Smooth muscle cell (in vitro differentiated cells): ENCODE data around the gene KERA. TPM values are rescaled to one million over a fixed set of nuclear protein-coding genes. Genes with fewer than 3 reads are reported as not detected.

Source experiments
- DNase-seq: peaks from one replicate; lab custom pipeline; 2025; ENCODE audit not compliant: unreplicated experiment; lab: John Stamatoyannopoulos, UW
- H2AFZ ChIP-seq: fragments of 200-600 bp; sonication (generic); 2 replicates; pipeline ENCODE4 v1.6.0; 2016; ENCODE audit warnings: antibody characterized with exemption, low read depth, mild to moderate bottlenecking
- H3F3A ChIP-seq: fragments of 200-600 bp; sonication (generic); 2 replicates; pipeline ENCODE4 v1.6.0; 2017; ENCODE audit warnings: antibody characterized with exemption, low read depth
- H3K27ac ChIP-seq: fragments of 200-600 bp; sonication (generic); 2 replicates; pipeline ENCODE4 v1.5.1; 2016; ENCODE audit warnings: low read depth, mild to moderate bottlenecking
- H3K27me3 ChIP-seq: fragments of 200-600 bp; sonication (generic); 2 replicates; pipeline ENCODE4 v1.6.1; 2016; ENCODE audit warnings: low read depth, mild to moderate bottlenecking
- H3K36me3 ChIP-seq: fragments of 200-600 bp; sonication (generic); 2 replicates; pipeline ENCODE4 v1.5.1; 2016; ENCODE audit warnings: low read depth
- H3K4me1 ChIP-seq: fragments of 200-600 bp; sonication (generic); 2 replicates; pipeline ENCODE4 v1.5.1; 2016; ENCODE audit warnings: low read depth
- H3K4me2 ChIP-seq: fragments of 200-600 bp; sonication (generic); 2 replicates; pipeline ENCODE4 v1.6.0; 2016; ENCODE audit warnings: mild to moderate bottlenecking
- H3K4me3 ChIP-seq: fragments of 200-600 bp; sonication (generic); 2 replicates; pipeline ENCODE4 v1.5.1; 2016; ENCODE audit warnings: mild to moderate bottlenecking
- H3K79me2 ChIP-seq: fragments of 200-600 bp; sonication (generic); 2 replicates; pipeline ENCODE4 v1.6.0; 2016; ENCODE audit warnings: low read depth, mild to moderate bottlenecking
- H3K9ac ChIP-seq: fragments of 200-600 bp; sonication (generic); 2 replicates; pipeline ENCODE4 v1.6.0; 2016; ENCODE audit warnings: low read depth
- H3K9me3 ChIP-seq: fragments of 200-600 bp; sonication (generic); replicated peaks from 2 replicates; pipeline ENCODE4 v1.5.1; 2016; ENCODE audit warnings: low read depth
- H4K20me1 ChIP-seq: fragments of 200-600 bp; sonication (generic); 2 replicates; pipeline ENCODE4 v1.6.0; 2016; ENCODE audit warnings: low read depth
- WGBS: methylation state at CpG from one replicate; pipeline ENCODE4 v1.1.7; 2016; ENCODE audit warnings: low lambda C conversion rate; 5-methylcytosine and 5-hydroxymethylcytosine counted together
- polyA plus RNA-seq: library from polyadenylated mRNA; unstranded; fragments of >200 nt; fragmentation: Nextera tagmentation; extraction: Ambion mirVana; gene quantifications from 2 replicates; pipeline ENCODE4 v1.2.1, GENCODE V29; 2016
- total RNA-seq: library from RNA; depleted of rRNA; stranded (reverse); fragments of >200 nt; gene quantifications from 2 replicates; pipeline ENCODE4 v1.2.3, GENCODE V29; 2014
- TF ChIP-seq, protein P1 (sequence below): fragments of 200-600 bp; sonication (generic); IDR thresholded peaks from 2 replicates; pipeline ENCODE4 v1.5.1; 2017; ENCODE audit warnings: borderline replicate concordance, mild to moderate bottlenecking, antibody characterized with exemption; ENCODE audit not compliant: insufficient read depth, poor library complexity, severe bottlenecking

The KERA gene
- total and polyA plus RNA-seq, 2 experiments from 2014 or later: not detected

DNA sequence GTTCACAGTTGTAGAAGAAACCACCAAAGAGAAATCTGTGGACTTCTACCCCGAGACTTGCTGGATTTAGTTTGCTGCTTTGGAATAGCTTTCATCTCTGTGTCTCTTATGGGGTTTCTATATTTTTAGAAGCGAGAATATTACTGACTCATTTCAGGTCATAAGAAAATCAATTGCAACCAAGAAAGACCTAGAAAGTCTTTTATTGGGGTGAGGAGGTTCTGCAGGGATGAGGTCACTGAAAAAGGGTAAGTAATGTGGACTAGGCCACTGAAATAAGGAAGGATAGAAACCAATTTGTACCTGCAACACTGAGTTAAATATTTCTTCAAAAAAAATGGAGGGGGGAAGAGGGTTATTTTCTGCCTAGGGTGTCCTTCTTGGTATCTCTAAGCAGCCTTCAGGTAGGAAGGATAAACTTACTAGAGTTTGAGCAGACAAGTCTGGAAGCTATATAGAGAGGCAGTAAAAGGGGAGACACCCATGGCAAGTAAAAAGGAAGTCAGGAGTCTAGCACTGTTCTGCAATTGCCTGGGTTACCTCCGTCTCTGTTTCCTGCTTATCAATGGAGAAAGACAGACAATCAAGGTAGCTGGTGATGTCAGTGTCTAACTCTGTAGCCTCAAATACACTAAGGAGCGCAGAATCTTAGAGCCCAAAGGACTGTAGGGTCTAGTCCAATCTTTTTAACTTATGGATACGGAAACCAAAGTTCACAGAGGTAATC, 19.6 kb upstream of the KERA start:
- H3K4me1 ChIP-seq: no peaks in the 10 kb centered on the region
- H3K36me3 ChIP-seq: no peaks in the 10 kb centered on the region
- DNase-seq: no peak
- H3K9ac ChIP-seq: no peak overlapping the region
- TF ChIP-seq, protein P1, sequence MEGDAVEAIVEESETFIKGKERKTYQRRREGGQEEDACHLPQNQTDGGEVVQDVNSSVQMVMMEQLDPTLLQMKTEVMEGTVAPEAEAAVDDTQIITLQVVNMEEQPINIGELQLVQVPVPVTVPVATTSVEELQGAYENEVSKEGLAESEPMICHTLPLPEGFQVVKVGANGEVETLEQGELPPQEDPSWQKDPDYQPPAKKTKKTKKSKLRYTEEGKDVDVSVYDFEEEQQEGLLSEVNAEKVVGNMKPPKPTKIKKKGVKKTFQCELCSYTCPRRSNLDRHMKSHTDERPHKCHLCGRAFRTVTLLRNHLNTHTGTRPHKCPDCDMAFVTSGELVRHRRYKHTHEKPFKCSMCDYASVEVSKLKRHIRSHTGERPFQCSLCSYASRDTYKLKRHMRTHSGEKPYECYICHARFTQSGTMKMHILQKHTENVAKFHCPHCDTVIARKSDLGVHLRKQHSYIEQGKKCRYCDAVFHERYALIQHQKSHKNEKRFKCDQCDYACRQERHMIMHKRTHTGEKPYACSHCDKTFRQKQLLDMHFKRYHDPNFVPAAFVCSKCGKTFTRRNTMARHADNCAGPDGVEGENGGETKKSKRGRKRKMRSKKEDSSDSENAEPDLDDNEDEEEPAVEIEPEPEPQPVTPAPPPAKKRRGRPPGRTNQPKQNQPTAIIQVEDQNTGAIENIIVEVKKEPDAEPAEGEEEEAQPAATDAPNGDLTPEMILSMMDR: no peak
- 88% methylated on average over 5 of the region's 5 CpGs for WGBS
- H3K4me3 ChIP-seq: no peak overlapping the region
- no peak overlapping the region for H3K4me2 ChIP-seq
- H2AFZ ChIP-seq: peak overlapping the region; percentile 15
- H4K20me1 ChIP-seq: no peaks in the 10 kb centered on the region
- H3K79me2 ChIP-seq: no peaks in the 10 kb centered on the region
- H3K27me3 ChIP-seq: no peaks in the 10 kb centered on the region
- no peaks in the 10 kb centered on the region for H3K9me3 ChIP-seq
- H3K27ac ChIP-seq: no peak overlapping the region
- H3F3A ChIP-seq: no peaks in the 10 kb centered on the region

DNA sequence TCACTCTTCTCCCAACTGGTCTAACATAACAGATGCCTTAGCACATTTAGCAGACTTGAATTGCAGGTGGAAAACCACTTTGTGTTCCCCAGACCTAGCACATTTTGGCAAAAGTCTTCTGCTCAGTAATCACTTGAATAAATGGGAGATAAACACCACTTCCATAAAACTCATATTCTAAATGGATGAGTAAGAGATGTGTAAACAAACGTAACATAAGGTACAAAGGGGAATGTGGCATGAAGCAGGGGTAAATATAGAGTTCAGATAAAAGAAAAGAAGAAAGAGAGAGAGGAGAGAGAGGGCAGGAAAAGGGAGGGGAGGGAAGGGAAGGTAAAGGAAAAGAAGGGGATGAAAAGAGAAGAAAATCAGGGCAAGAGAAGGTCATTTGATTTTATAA, 17.0 kb upstream of the KERA start:
- H3K4me2 ChIP-seq: no peak overlapping the region
- TF ChIP-seq, protein P1: no peak
- no peak overlapping the region for H3K4me3 ChIP-seq
- no peaks in the 10 kb centered on the region for H3K9me3 ChIP-seq
- H3K36me3 ChIP-seq: no peaks in the 10 kb centered on the region
- no peaks in the 10 kb centered on the region for H4K20me1 ChIP-seq
- H3K79me2 ChIP-seq: no peaks in the 10 kb centered on the region
- WGBS: 90% methylated on average over 1 of the region's 1 CpG
- H3K9ac ChIP-seq: no peak overlapping the region
- H3K27me3 ChIP-seq: no peaks in the 10 kb centered on the region
- no peaks in the 10 kb centered on the region for H3K4me1 ChIP-seq
- H3F3A ChIP-seq: no peaks in the 10 kb centered on the region
- H3K27ac ChIP-seq: no peak overlapping the region
- no peak overlapping the region for H2AFZ ChIP-seq
- DNase-seq: no peak

DNA sequence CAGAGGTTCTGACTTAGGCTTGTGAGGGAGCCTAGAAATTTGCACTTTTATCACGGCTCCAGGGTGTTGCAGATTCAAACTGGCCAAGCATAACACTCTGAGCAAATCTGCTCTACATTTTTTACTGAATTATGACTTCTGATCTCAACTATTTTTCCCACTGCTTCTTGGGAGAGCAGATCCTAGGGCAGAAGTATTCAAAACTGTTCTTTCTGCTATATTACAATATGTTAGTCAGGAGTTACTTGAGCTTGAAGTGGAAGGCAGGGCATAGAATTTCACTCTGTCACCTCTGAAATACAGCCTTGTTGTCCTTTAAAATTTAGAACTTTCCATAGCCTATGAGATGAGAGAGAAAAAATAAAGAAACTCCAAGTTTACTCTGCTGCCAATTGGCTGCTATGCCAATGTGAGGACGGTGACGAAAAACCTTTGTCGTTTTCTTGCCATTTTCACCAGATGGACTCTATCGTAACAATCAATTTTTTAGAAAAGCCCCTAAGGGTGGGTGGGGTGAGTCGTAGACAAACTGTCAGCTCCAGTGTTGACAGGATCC, 16.4 kb upstream of the KERA start:
- no peak overlapping the region for H3K9ac ChIP-seq
- H4K20me1 ChIP-seq: no peaks in the 10 kb centered on the region
- no peak overlapping the region for H3K27ac ChIP-seq
- no peak overlapping the region for H3K4me3 ChIP-seq
- no peaks in the 10 kb centered on the region for H3K79me2 ChIP-seq
- H3K4me2 ChIP-seq: no peak overlapping the region
- no peaks in the 10 kb centered on the region for H3K9me3 ChIP-seq
- H3F3A ChIP-seq: no peaks in the 10 kb centered on the region
- peak overlapping the region; percentile 2 for H2AFZ ChIP-seq
- no peak for DNase-seq
- no peaks in the 10 kb centered on the region for H3K4me1 ChIP-seq
- TF ChIP-seq, protein P1: no peak
- no peaks in the 10 kb centered on the region for H3K36me3 ChIP-seq
- no peaks in the 10 kb centered on the region for H3K27me3 ChIP-seq
- 78% methylated on average over 6 of the region's 6 CpGs for WGBS

DNA sequence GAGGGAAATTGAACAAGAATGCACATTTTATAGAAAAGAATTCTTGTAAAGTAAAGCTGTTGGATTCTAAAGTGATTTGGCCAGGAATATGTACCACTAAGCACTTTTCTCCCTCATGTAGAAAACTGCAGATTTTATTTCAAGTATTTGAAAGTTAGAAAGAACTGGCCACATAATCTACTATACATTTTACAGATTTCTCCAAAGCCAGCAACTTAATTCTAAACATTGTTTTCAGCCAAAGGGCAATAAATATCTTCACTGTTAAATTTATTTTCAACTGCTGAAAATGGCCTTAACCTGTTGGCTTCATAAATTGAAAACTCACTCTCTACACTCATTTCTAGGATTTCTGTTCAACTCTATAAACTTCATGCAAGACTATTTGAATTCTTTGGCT, 15.6 kb upstream of the KERA start:
- TF ChIP-seq, protein P1: no peak
- H3K36me3 ChIP-seq: no peaks in the 10 kb centered on the region
- H3K79me2 ChIP-seq: no peaks in the 10 kb centered on the region
- peak overlapping the region; percentile 71 for H2AFZ ChIP-seq
- H3K9ac ChIP-seq: no peak overlapping the region
- H3F3A ChIP-seq: no peaks in the 10 kb centered on the region
- no peak for DNase-seq
- H3K9me3 ChIP-seq: no peaks in the 10 kb centered on the region
- no peaks in the 10 kb centered on the region for H3K27me3 ChIP-seq
- H3K4me1 ChIP-seq: no peaks in the 10 kb centered on the region
- H3K4me2 ChIP-seq: no peak overlapping the region
- H3K4me3 ChIP-seq: no peak overlapping the region
- no peaks in the 10 kb centered on the region for H4K20me1 ChIP-seq
- no peak overlapping the region for H3K27ac ChIP-seq
